ENCODE data around the gene CEP89. TPM values are rescaled to one million over a fixed set of nuclear protein-coding genes. Genes with fewer than 3 reads are reported as not detected.
"Not testable (repeated sequence)": the region's sequence is repeated elsewhere in the genome, so short reads cannot be mapped to it uniquely, and the experiment has no call there.

CEP89 gene
- total and polyA plus RNA-seq, 3 experiments from 2014 or later: 13.8 to 19.7 (median 19.2) TPM

DNA sequence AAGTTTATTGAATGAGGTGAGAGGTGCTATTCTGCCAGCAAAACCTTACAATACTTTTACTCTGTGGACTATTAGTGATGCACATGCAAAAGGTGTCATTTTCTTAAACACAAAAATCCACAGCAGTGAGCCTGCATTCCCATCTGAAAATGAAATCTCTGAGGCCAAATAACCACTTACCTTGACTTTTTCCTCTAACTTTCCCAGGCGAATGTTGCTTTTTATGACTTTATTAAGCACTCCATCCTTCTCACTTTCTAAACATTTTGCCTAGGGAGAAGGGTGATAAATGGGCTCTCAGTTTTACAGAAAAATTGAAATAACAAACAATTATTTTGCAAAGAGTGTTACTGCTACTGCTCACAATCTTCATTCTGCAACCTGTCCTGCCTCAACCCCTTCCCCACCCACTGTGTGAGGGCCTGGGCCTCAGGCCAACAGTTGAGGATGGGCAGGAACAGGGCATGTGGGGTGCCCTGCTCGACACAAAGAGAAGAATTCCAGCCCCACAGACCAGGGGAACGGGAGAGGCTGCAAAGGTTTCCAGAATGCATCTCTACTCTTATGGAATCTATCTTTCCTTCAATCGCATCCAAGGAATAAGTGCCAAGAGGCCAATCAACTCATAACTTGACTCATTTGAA lies 84.1 kb downstream of the CEP89 start:
- POLR2A ChIA-PET: no interaction called here
- H3K36me3 ChIP-seq (ENCODE audit: insufficient read depth, low read length): no peaks in the 10 kb centered on the region

DNA sequence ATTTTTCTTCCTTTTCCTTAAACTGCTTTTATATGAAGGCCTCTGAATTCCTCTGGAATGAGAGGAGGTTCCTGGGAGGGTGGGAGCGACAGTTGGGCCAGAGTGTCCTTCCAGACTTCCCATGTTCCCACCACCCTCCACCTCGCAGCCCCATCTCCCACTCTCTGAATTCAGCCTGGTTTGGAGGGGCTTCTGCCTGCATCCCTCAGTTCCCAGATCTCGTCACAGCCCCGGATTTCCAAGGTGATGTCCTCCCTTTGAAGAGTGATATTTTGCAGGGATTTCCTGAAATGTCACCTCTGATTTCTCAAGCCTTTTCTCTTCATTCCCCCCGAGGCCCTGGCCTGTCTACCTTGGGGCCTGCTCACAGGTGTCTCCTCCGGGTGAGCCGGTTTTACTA lies 85.5 kb downstream of the CEP89 start:
- Histone ChIP-seq H3K9me3 (ENCODE audit: low read length) (peaks cover 1% of the 10 kb centered on the region), H3K4me1 (ENCODE audit: insufficient read depth, low read length) (no peaks in the 10 kb centered on the region), H3K36me3 (ENCODE audit: insufficient read depth, low read length) (no peaks in the 10 kb centered on the region), H3K27ac (ENCODE audit: low read depth, low read length) (no peak overlapping the region), H3K4me3 (ENCODE audit: low read length) (no peak overlapping the region), H3K27me3 (ENCODE audit: insufficient read depth, low read length, poor library complexity, severe bottlenecking) (no peaks in the 10 kb centered on the region)
- H3K36me3 Mint-ChIP-seq: peaks cover 3 to 24% (median 18%) of the 10 kb centered on the region in 3 donors
- ChIA-PET POLR2A (no interaction called here), CTCF (no interaction called here)
- peaks cover 0 to 6% (median 5%) of the 10 kb centered on the region in 5 donors for H3K9me3 Mint-ChIP-seq
- H3K27me3 Mint-ChIP-seq: no peaks in the 10 kb centered on the region
- no peak overlapping the region for H3K27ac Mint-ChIP-seq
- no peaks in the 10 kb centered on the region for H3K4me1 Mint-ChIP-seq
- DNase-seq: no peak
- no peak overlapping the region for H3K4me3 Mint-ChIP-seq

More for the DNA sequence above, 84.1 kb downstream of the CEP89 start:
- Mint-ChIP-seq H3K27me3 (no peaks in the 10 kb centered on the region), H3K27ac (no peak overlapping the region), H3K4me3 (no peak overlapping the region), H3K4me1 (no peaks in the 10 kb centered on the region), H3K9me3 (peaks cover 5 to 18% (median 17%) of the 10 kb centered on the region in 5 donors), H3K36me3 (peaks cover 4 to 32% (median 30%) of the 10 kb centered on the region in 3 donors)
- CTCF ChIA-PET: no interaction called here
- no peaks in the 10 kb centered on the region for H3K27me3 ChIP-seq (ENCODE audit: insufficient read depth, low read length, poor library complexity, severe bottlenecking)
- H3K4me3 ChIP-seq (ENCODE audit: low read length): no peak overlapping the region
- H3K4me1 ChIP-seq (ENCODE audit: insufficient read depth, low read length): no peaks in the 10 kb centered on the region
- H3K9me3 ChIP-seq (ENCODE audit: low read length): peaks cover 7% of the 10 kb centered on the region
- no peak overlapping the region for H3K27ac ChIP-seq (ENCODE audit: low read depth, low read length)
- DNase-seq: no peak

DNA sequence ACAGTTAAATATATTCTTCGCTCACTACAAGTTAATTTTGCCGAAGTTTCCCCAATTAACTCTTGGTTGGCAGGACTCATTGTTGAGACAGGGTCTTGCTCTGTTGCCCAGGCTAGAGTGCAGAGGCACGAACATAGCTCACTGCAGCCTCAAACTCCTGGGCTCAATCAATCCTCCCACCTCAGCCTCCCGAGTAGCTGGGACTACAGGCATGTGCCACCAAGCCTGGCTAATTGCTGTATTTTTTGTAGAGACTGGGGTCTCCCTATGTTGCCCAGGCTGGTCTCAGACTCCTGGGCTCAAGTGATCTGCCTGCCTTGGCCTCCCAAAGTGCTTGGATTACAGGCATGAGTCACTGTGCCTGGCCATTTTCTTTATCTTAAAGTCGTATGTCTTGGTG lies 86.5 kb downstream of the CEP89 start:
- peaks cover 2 to 23% (median 16%) of the 10 kb centered on the region in 3 donors for H3K36me3 Mint-ChIP-seq
- DNase-seq; H3K9me3 Mint-ChIP-seq; POLR2A ChIA-PET; H3K27ac Mint-ChIP-seq; H3K27me3 ChIP-seq (ENCODE audit: insufficient read depth, low read length, poor library complexity, severe bottlenecking); H3K4me3 Mint-ChIP-seq; H3K4me3 ChIP-seq (ENCODE audit: low read length); H3K36me3 ChIP-seq (ENCODE audit: insufficient read depth, low read length); H3K4me1 Mint-ChIP-seq; H3K9me3 ChIP-seq (ENCODE audit: low read length); H3K27me3 Mint-ChIP-seq; H3K4me1 ChIP-seq (ENCODE audit: insufficient read depth, low read length); H3K27ac ChIP-seq (ENCODE audit: low read depth, low read length); CTCF ChIA-PET: not testable (repeated sequence)

DNA sequence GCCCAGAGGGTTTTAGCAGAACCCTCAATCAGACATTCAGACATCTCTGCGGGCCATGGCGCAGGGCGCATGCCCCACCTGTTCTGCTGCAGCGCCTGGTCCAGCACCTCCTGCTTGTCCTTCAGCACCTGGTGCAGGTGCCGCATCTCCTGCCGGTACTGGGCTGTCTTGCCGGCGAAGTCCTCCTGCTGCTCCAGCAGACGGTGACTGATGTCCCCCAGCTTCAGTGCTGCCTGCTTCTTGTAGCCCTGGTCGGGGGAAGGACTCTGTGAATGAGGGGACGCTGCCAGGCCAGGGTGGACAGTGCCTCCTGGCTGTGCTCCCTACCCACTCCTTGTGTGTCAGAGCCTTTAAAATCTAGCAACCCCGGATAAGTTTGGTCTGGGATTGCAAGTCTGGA lies 90.0 kb downstream of the CEP89 start:
- Mint-ChIP-seq H3K9me3 (no peaks in the 10 kb centered on the region), H3K27me3 (no peaks in the 10 kb centered on the region), H3K36me3 (peaks cover 4 to 28% (median 14%) of the 10 kb centered on the region in 3 donors), H3K4me1 (no peaks in the 10 kb centered on the region), H3K27ac (no peak overlapping the region), H3K4me3 (no peak overlapping the region)
- H3K9me3 ChIP-seq (ENCODE audit: low read length): no peaks in the 10 kb centered on the region
- no peaks in the 10 kb centered on the region for H3K4me1 ChIP-seq (ENCODE audit: insufficient read depth, low read length)
- ChIA-PET CTCF (no interaction called here), POLR2A (no interaction called here)
- DNase-seq: no peak
- no peak overlapping the region for H3K27ac ChIP-seq (ENCODE audit: low read depth, low read length)
- H3K27me3 ChIP-seq (ENCODE audit: insufficient read depth, low read length, poor library complexity, severe bottlenecking): no peaks in the 10 kb centered on the region
- H3K4me3 ChIP-seq (ENCODE audit: low read length): no peak overlapping the region
- H3K36me3 ChIP-seq (ENCODE audit: insufficient read depth, low read length): no peaks in the 10 kb centered on the region

DNA sequence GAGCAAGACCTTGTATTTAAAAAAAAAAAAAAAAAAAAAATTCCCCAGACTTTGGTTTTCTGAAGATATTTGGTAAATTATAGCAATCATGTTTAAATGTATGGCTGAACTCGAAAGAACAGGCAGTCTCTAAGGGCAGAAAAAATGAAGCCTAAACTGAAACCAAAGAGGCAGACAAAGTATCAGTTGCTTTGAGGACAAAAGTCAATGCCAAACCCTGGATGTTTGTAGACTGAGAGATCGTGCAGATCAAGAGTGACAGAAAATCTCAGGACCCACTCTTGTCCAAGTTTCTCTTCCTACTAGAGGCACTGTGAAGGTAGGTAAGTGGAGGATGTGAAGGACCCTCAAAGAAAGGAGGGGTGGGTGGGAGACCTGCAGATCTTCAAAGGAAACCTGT lies 91.1 kb downstream of the CEP89 start:
- DNase-seq: no peak
- Histone ChIP-seq H3K27ac (ENCODE audit: low read depth, low read length) (no peak overlapping the region), H3K4me3 (ENCODE audit: low read length) (no peak overlapping the region), H3K36me3 (ENCODE audit: insufficient read depth, low read length) (no peaks in the 10 kb centered on the region), H3K9me3 (ENCODE audit: low read length) (no peaks in the 10 kb centered on the region), H3K4me1 (ENCODE audit: insufficient read depth, low read length) (no peaks in the 10 kb centered on the region), H3K27me3 (ENCODE audit: insufficient read depth, low read length, poor library complexity, severe bottlenecking) (no peaks in the 10 kb centered on the region)
- Mint-ChIP-seq H3K4me3 (no peak overlapping the region), H3K27ac (peak overlapping the region in 2 of 8 donors; percentile 17 to 47), H3K4me1 (no peaks in the 10 kb centered on the region), H3K27me3 (no peaks in the 10 kb centered on the region), H3K36me3 (peaks cover 4 to 22% (median 8%) of the 10 kb centered on the region in 3 donors), H3K9me3 (no peaks in the 10 kb centered on the region)
- ChIA-PET CTCF (no interaction called here), POLR2A (no interaction called here)

DNA sequence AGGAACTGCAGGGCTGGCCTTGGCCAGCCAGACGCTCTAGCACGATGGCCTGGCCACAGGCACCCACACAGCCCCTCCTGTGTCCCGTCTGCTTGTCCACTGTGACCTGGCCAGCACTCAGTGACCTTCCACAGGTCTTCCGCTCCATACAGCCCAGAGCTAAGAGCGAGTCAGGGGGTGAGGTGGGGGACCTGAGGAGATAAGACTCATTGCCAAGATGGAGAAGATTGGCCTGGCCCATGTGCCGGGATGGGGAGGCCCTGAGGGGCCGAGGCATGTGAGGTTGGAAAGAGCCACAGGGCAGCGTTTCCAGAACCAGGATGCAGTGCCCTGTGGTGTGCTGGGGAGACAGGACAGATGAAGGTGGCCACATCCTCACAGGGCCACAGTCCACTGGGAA lies 92.0 kb downstream of the CEP89 start:
- H3K36me3 ChIP-seq (ENCODE audit: insufficient read depth, low read length): no peaks in the 10 kb centered on the region
- no peaks in the 10 kb centered on the region for H3K9me3 Mint-ChIP-seq
- no peak overlapping the region for H3K27ac ChIP-seq (ENCODE audit: low read depth, low read length)
- H3K4me1 ChIP-seq (ENCODE audit: insufficient read depth, low read length): no peaks in the 10 kb centered on the region
- peaks cover 4 to 22% (median 6%) of the 10 kb centered on the region in 3 donors for H3K36me3 Mint-ChIP-seq
- no peak for DNase-seq
- ChIA-PET CTCF (no interaction called here), POLR2A (no interaction called here)
- no peaks in the 10 kb centered on the region for H3K9me3 ChIP-seq (ENCODE audit: low read length)
- no peaks in the 10 kb centered on the region for H3K4me1 Mint-ChIP-seq
- H3K27me3 ChIP-seq (ENCODE audit: insufficient read depth, low read length, poor library complexity, severe bottlenecking): no peaks in the 10 kb centered on the region
- H3K27me3 Mint-ChIP-seq: no peaks in the 10 kb centered on the region
- no peak overlapping the region for H3K4me3 ChIP-seq (ENCODE audit: low read length)
- no peak overlapping the region for H3K4me3 Mint-ChIP-seq
- H3K27ac Mint-ChIP-seq: no peak overlapping the region

DNA sequence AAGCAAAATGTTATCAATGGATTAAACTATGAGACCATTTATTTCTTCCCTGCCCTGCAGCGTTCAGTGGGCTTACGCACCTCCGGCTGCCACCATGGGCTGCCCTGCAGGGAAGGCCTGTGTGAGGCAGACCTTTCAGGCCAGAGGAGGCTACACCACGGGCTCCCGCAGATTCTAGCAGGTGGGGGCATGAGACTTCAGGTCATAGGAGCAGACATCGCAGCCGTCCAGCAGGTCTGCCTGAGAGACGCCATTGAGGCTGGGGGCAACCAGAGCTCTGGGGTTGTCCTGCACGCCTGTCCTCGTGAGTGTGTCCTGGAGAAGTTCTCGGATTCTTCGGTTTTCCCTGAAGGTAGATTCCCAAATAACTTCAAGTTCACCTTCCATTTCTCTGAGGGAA lies 92.8 kb downstream of the CEP89 start:
- Mint-ChIP-seq H3K27ac (no peak overlapping the region), H3K4me1 (no peaks in the 10 kb centered on the region), H3K4me3 (no peak overlapping the region), H3K27me3 (no peaks in the 10 kb centered on the region), H3K36me3 (peaks cover 4 to 22% (median 6%) of the 10 kb centered on the region in 3 donors), H3K9me3 (no peaks in the 10 kb centered on the region)
- H3K27ac ChIP-seq (ENCODE audit: low read depth, low read length): no peak overlapping the region
- POLR2A ChIA-PET: no interaction called here
- H3K36me3 ChIP-seq (ENCODE audit: insufficient read depth, low read length): no peaks in the 10 kb centered on the region
- H3K9me3 ChIP-seq (ENCODE audit: low read length): no peaks in the 10 kb centered on the region
- DNase-seq: no peak
- H3K27me3 ChIP-seq (ENCODE audit: insufficient read depth, low read length, poor library complexity, severe bottlenecking): no peaks in the 10 kb centered on the region
- CTCF ChIA-PET: no interaction called here
- no peaks in the 10 kb centered on the region for H3K4me1 ChIP-seq (ENCODE audit: insufficient read depth, low read length)
- H3K4me3 ChIP-seq (ENCODE audit: low read length): no peak overlapping the region

DNA sequence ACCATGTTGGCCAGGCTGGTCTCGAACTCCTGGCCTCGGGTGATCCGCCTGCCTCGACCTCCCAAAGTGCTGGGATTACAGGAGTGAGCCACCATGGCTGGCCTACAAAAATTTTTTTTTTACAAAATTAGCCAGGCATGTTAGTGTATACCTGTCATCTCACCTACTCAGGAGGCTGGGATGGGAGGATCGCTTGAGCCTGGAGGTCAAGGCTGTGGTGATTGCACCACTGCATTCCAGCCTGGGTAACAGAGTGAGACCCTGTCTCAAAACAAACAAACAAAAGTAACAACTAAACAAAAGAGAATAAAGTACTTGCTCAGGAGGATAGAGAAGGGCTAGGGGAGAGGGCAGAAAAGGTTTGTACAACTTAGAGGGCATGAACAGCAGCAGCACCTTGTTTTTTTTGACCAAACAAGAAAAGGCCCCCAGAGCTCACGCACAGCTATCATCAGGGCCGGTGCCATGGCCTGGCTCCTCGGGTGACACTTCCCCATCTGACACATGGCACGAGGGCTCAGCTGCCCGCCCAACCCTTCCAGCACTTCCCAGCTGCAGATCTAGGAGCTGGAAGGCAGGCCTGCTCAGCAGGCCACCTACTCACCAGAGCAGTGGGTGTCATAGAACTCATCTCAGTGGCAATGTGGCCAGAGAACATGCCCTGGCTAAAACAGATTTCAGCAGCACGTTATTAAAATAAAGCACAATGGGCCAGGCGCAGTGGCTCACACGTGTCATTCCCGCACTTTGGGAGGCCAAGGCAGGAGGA lies 93.6 kb downstream of the CEP89 start:
- ChIA-PET POLR2A (no interaction called here), CTCF (no interaction called here)
- Histone ChIP-seq H3K36me3 (ENCODE audit: insufficient read depth, low read length) (no peaks in the 10 kb centered on the region), H3K9me3 (ENCODE audit: low read length) (no peaks in the 10 kb centered on the region), H3K4me3 (ENCODE audit: low read length) (no peak overlapping the region), H3K27ac (ENCODE audit: low read depth, low read length) (no peak overlapping the region), H3K4me1 (ENCODE audit: insufficient read depth, low read length) (no peaks in the 10 kb centered on the region), H3K27me3 (ENCODE audit: insufficient read depth, low read length, poor library complexity, severe bottlenecking) (no peaks in the 10 kb centered on the region)
- H3K4me1 Mint-ChIP-seq: no peaks in the 10 kb centered on the region
- H3K9me3 Mint-ChIP-seq: no peaks in the 10 kb centered on the region
- no peak overlapping the region for H3K27ac Mint-ChIP-seq
- H3K36me3 Mint-ChIP-seq: peaks cover 4 to 21% (median 6%) of the 10 kb centered on the region in 3 donors
- H3K4me3 Mint-ChIP-seq: no peak overlapping the region
- peaks cover 0 to 3% of the 10 kb centered on the region in 2 donors for H3K27me3 Mint-ChIP-seq
- DNase-seq: no peak
